ENCODE results near the gene SIX2. TPM values are rescaled to one million over a fixed set of nuclear protein-coding genes. Genes with fewer than 3 reads are reported as not detected.

The SIX2 gene
- total RNA-seq, 1 donor from 2014 or later, result 4.2 TPM

GRCh38 chr2:44980751-44981713 lies 28.2 kb downstream of the SIX2 start:
- Histone ChIP-seq H3K4me3 (ENCODE audit: low read depth, low read length) (no peak overlapping the region), H3K27me3 (ENCODE audit: control insufficient read depth, insufficient read depth, low read length) (no peaks in the 10 kb centered on the region), H3K36me3 (ENCODE audit: control insufficient read depth, insufficient read depth, low read length) (no peaks in the 10 kb centered on the region)
- no peak for TF ChIP-seq CTCF (IDR thresholded peaks at IDR 0.05; ENCODE audit: insufficient read depth, low read length, severe bottlenecking)
- DNase-seq (ENCODE audit: low read depth) (no peak), FAIRE-seq (no peak)

GRCh38 chr2:44979581-44979980 lies 29.7 kb downstream of the SIX2 start:
- FAIRE-seq, result no peak
- no peak for DNase-seq (ENCODE audit: low read depth)
- no peak for TF ChIP-seq CTCF (IDR thresholded peaks at IDR 0.05; ENCODE audit: insufficient read depth, low read length, severe bottlenecking)
- no peaks in the 10 kb centered on the region for H3K27me3 ChIP-seq (ENCODE audit: control insufficient read depth, insufficient read depth, low read length)
- H3K4me3 ChIP-seq (ENCODE audit: low read depth, low read length), result no peak overlapping the region
- H3K36me3 ChIP-seq (ENCODE audit: control insufficient read depth, insufficient read depth, low read length), result no peaks in the 10 kb centered on the region

- FAIRE-seq (no peak), DNase-seq (ENCODE audit: low read depth) (no peak)
- Histone ChIP-seq H3K27me3 (ENCODE audit: control insufficient read depth, insufficient read depth, low read length) (no peaks in the 10 kb centered on the region), H3K4me3 (ENCODE audit: low read depth, low read length) (no peak overlapping the region), H3K36me3 (ENCODE audit: control insufficient read depth, insufficient read depth, low read length) (no peaks in the 10 kb centered on the region)
- no peak for TF ChIP-seq CTCF (IDR thresholded peaks at IDR 0.05; ENCODE audit: insufficient read depth, low read length, severe bottlenecking)
Observed at GRCh38 chr2:44975571-44976450, 33.4 kb downstream of the SIX2 start.

GRCh38 chr2:44974064-44974715 lies 35.1 kb downstream of the SIX2 start:
- FAIRE-seq, result peak; percentile 55
- Histone ChIP-seq H3K36me3 (ENCODE audit: control insufficient read depth, insufficient read depth, low read length) (no peaks in the 10 kb centered on the region), H3K27me3 (ENCODE audit: control insufficient read depth, insufficient read depth, low read length) (no peaks in the 10 kb centered on the region), H3K4me3 (ENCODE audit: low read depth, low read length) (no peak overlapping the region)
- DNase-seq (ENCODE audit: low read depth), result peak; percentile 76
- TF ChIP-seq CTCF (IDR thresholded peaks at IDR 0.05; ENCODE audit: insufficient read depth, low read length, severe bottlenecking), result peak; percentile 78

GRCh38 chr2:44972771-44973535 lies 36.3 kb downstream of the SIX2 start:
- FAIRE-seq (no peak), DNase-seq (ENCODE audit: low read depth) (no peak)
- H3K27me3 ChIP-seq (ENCODE audit: control insufficient read depth, insufficient read depth, low read length), result no peaks in the 10 kb centered on the region
- no peaks in the 10 kb centered on the region for H3K36me3 ChIP-seq (ENCODE audit: control insufficient read depth, insufficient read depth, low read length)
- TF ChIP-seq CTCF (IDR thresholded peaks at IDR 0.05; ENCODE audit: insufficient read depth, low read length, severe bottlenecking), result no peak
- no peak overlapping the region for H3K4me3 ChIP-seq (ENCODE audit: low read depth, low read length)

All from bronchial epithelial cell (primary cell).